HCT116 (cell line): Measurements from ENCODE around the gene RASGEF1C. TPM values are rescaled to one million over a fixed set of nuclear protein-coding genes. Genes with fewer than 3 reads are reported as not detected.

Experiments
- ATAC-seq: fragments of 200-7000 bp; cut with Tn5 transposase; 2 replicates; pipeline ENCODE4 v1.9.1; 2020; ENCODE audit warnings: mild to moderate bottlenecking, moderate library complexity
- Bru-seq: library from RNA; stranded (reverse); fragments of 400-500 nt; gene quantifications from one replicate; lab custom pipeline; 2021; lab: Mats Ljungman, UMichigan
- BruChase-seq, 2 experiments: library from RNA; stranded (reverse); fragments of 400-500 nt; gene quantifications; one replicate each; lab custom pipeline; 2021; lab: Mats Ljungman, UMichigan
- BruUV-seq: library from RNA; stranded (reverse); fragments of 400-500 nt; replicated peaks from 2 replicates; lab custom pipeline; 2021; lab: Mats Ljungman, UMichigan
- CTCF ChIA-PET: fragments of 300-600 bp; sonication (Branson Sonifier 250); formaldehyde crosslinking; loops from one replicate; lab custom pipeline; 2021; ENCODE audit warnings: antibody characterized with exemption; lab: Charles Lee
- POLR2A ChIA-PET: fragments of 300-600, 350-600 bp; sonication (Branson Sonifier 250); formaldehyde crosslinking; loops from one replicate; lab custom pipeline; 2021; ENCODE audit warnings: antibody characterized with exemption; lab: Charles Lee
- RAD21 ChIA-PET, 2 experiments: fragments of 300-600 bp; sonication (Branson Sonifier 250); formaldehyde crosslinking; loops; one replicate each; lab custom pipeline; 2023; ENCODE audit warnings: low total read pairs in 2 of 2; ENCODE audit not compliant: uncharacterized antibody in 2 of 2, unreplicated experiment in 2 of 2, low non-redundant PET in 1 of 2; lab: Charles Lee
- DNase-seq: peaks from one replicate; pipeline ENCODE4 v3.0.0-alpha.2; 2010; ENCODE audit warnings: low read depth, low spot score
- H2AFZ ChIP-seq: fragments of 200-600 bp; shearing (Covaris generic), sonication (generic); 2 replicates; pipeline ENCODE4 v1.6.1; 2017; ENCODE audit warnings: low read depth, mixed run types, mixed read lengths, antibody characterized with exemption, low read length; ENCODE audit not compliant: poor library complexity, severe bottlenecking
- H3K27ac ChIP-seq: 2 replicates; pipeline ENCODE4 v1.5.1; 2012; ENCODE audit warnings: low read depth, low read length
- H3K27me3 ChIP-seq: fragments of 200-600 bp; sonication (generic); 2 replicates; pipeline ENCODE4 v1.6.1; 2016; ENCODE audit warnings: mixed run types, low read length, mixed read lengths; ENCODE audit not compliant: insufficient read depth
- H3K36me3 ChIP-seq, 2 experiments: fragments of 200-500 bp in 1 of 2; fragments of 200-600 bp in 1 of 2; sonication (Bioruptor generic) in 1 of 2; sonication (generic) in 1 of 2; 2 replicates each; pipeline versions ENCODE4 v1.5.1 to v1.6.1; 2014 to 2016; ENCODE audit warnings: low read length in 2 of 2, inconsistent platforms in 1 of 2, mixed read lengths in 1 of 2, mixed run types in 1 of 2; ENCODE audit not compliant: insufficient read depth in 2 of 2, control insufficient read depth in 1 of 2
- H3K4me1 ChIP-seq, 2 experiments: fragments of 200-600 bp in 1 of 2; sonication (generic) in 1 of 2; 2 replicates each; pipeline versions ENCODE4 v1.5.1 to v1.6.1; 2012 to 2017; ENCODE audit warnings: low read length in 2 of 2, inconsistent platforms in 1 of 2, mild to moderate bottlenecking in 1 of 2, mixed read lengths in 1 of 2, mixed run types in 1 of 2, moderate library complexity in 1 of 2; ENCODE audit not compliant: insufficient read depth in 2 of 2, control insufficient read depth in 1 of 2
- H3K4me2 ChIP-seq: fragments of 200-600 bp; sonication (generic); 2 replicates; pipeline ENCODE4 v1.6.1; 2017; ENCODE audit warnings: mixed run types, low read length, mixed read lengths
- H3K4me3 ChIP-seq, 2 experiments: fragments of 200-600 bp in 1 of 2; sonication (generic) in 1 of 2; replicated peaks in 1 of 2; 2 replicates each; pipeline ENCODE4 v1.5.1; 2011 to 2016; ENCODE audit warnings: low read length in 2 of 2, control low read depth in 1 of 2, low read depth in 1 of 2, mild to moderate bottlenecking in 1 of 2, mixed read lengths in 1 of 2, mixed run types in 1 of 2
- H3K79me2 ChIP-seq: fragments of 200-600 bp; sonication (generic); 2 replicates; pipeline ENCODE4 v1.6.1; 2017; ENCODE audit warnings: mild to moderate bottlenecking, mixed run types, low read length, moderate library complexity, mixed read lengths; ENCODE audit not compliant: insufficient read depth
- H3K9ac ChIP-seq: fragments of 200-600 bp; sonication (generic); 2 replicates; pipeline ENCODE4 v1.6.1; 2016; ENCODE audit warnings: low read length, mixed read lengths
- H3K9me2 ChIP-seq: fragments of 200-600 bp; sonication (generic), shearing (Covaris generic); 2 replicates; pipeline ENCODE4 v1.6.1; 2017; ENCODE audit warnings: mixed run types, mild to moderate bottlenecking, moderate library complexity; ENCODE audit not compliant: insufficient read depth
- H3K9me3 ChIP-seq, 2 experiments: fragments of 200-500 bp in 1 of 2; fragments of 200-600 bp in 1 of 2; sonication (Bioruptor generic) in 1 of 2; sonication (generic) in 1 of 2; 2 replicates each; pipeline ENCODE4 v1.6.1; 2014 to 2017; ENCODE audit warnings: low read length in 2 of 2, mixed read lengths in 2 of 2, inconsistent platforms in 1 of 2, low read depth in 1 of 2, mild to moderate bottlenecking in 1 of 2, mixed run types in 1 of 2, moderate library complexity in 1 of 2; ENCODE audit not compliant: control insufficient read depth in 1 of 2, insufficient read depth in 1 of 2
- H4K20me1 ChIP-seq: fragments of 200-600 bp; sonication (generic), shearing (Covaris generic); 2 replicates; pipeline ENCODE4 v1.6.1; 2017; ENCODE audit warnings: mixed run types, mild to moderate bottlenecking, moderate library complexity; ENCODE audit not compliant: insufficient read depth
- ATF3 ChIP-seq: IDR thresholded peaks from 2 replicates; pipeline ENCODE4 v1.6.1; 2012
- CBX3 ChIP-seq: IDR thresholded peaks from 2 replicates; pipeline ENCODE4 v1.6.1; 2012; ENCODE audit warnings: low read depth
- CEBPB ChIP-seq: IDR thresholded peaks from 2 replicates; pipeline ENCODE4 v1.6.1; 2012; ENCODE audit warnings: low read depth
- CTCF ChIP-seq, 3 experiments: fragments of 200-600 bp in 1 of 3; sonication (generic) in 1 of 3; IDR thresholded peaks in 2 of 3; conservative IDR thresholded peaks in 1 of 3; 2 replicates each; pipeline ENCODE4 v1.5.1; 2012 to 2017; ENCODE audit warnings: low read depth in 2 of 3, low read length in 2 of 3, antibody characterized with exemption in 1 of 3, borderline replicate concordance in 1 of 3, control low read depth in 1 of 3, mild to moderate bottlenecking in 1 of 3, mixed read lengths in 1 of 3, mixed run types in 1 of 3, moderate library complexity in 1 of 3; ENCODE audit not compliant: insufficient read depth in 1 of 3
- EGR1 ChIP-seq: IDR thresholded peaks from 2 replicates; pipeline ENCODE4 v1.6.1; 2012; ENCODE audit warnings: low read depth
- EZH2 ChIP-seq: fragments of 200-600 bp; sonication (generic); IDR thresholded peaks from 2 replicates; pipeline ENCODE4 v1.6.1; 2017; ENCODE audit warnings: antibody characterized with exemption, mixed run types
- FOSL1 ChIP-seq: IDR thresholded peaks from 2 replicates; pipeline ENCODE4 v1.6.1; 2012; ENCODE audit warnings: low read depth
- JUND ChIP-seq: IDR thresholded peaks from 2 replicates; pipeline ENCODE4 v1.6.1; 2012
- MAX ChIP-seq: IDR thresholded peaks from 2 replicates; pipeline ENCODE4 v1.6.1; 2012
- POLR2A ChIP-seq: IDR thresholded peaks from 2 replicates; pipeline ENCODE4 v1.7.0; 2011; ENCODE audit warnings: borderline replicate concordance; ENCODE audit not compliant: insufficient read depth, insufficient read length; ENCODE audit errors: extremely low read depth
- POLR2AphosphoS5 ChIP-seq: IDR thresholded peaks from 2 replicates; pipeline ENCODE4 v1.6.1; 2011; ENCODE audit warnings: mild to moderate bottlenecking, low read depth, low read length, moderate library complexity
- RAD21 ChIP-seq: IDR thresholded peaks from 2 replicates; pipeline ENCODE4 v1.6.1; 2012; ENCODE audit warnings: low read depth, mild to moderate bottlenecking
- SIN3A ChIP-seq: IDR thresholded peaks from 2 replicates; pipeline ENCODE4 v1.6.1; 2012; ENCODE audit warnings: low read depth
- SP1 ChIP-seq: IDR thresholded peaks from 2 replicates; pipeline ENCODE4 v1.6.1; 2012; ENCODE audit warnings: low read depth
- SRF ChIP-seq: IDR thresholded peaks from 2 replicates; pipeline ENCODE4 v1.6.1; 2012; ENCODE audit warnings: low read depth
- TCF7L2 ChIP-seq: IDR thresholded peaks from 2 replicates; pipeline ENCODE4 v1.7.0; 2011; ENCODE audit warnings: borderline replicate concordance, inconsistent platforms; ENCODE audit not compliant: insufficient read depth, insufficient read length; ENCODE audit errors: extremely low read depth
- YY1 ChIP-seq: IDR thresholded peaks from 2 replicates; pipeline ENCODE4 v1.6.1; 2011; ENCODE audit warnings: low read length, low read depth, moderate library complexity, mild to moderate bottlenecking; ENCODE audit not compliant: insufficient replicate concordance; ENCODE audit errors: extremely low read depth
- ZBTB33 ChIP-seq: IDR thresholded peaks from 2 replicates; pipeline ENCODE4 v1.6.1; 2011; ENCODE audit warnings: mild to moderate bottlenecking, low read length, moderate library complexity; ENCODE audit not compliant: insufficient replicate concordance; ENCODE audit errors: extremely low read depth
- ZFX ChIP-seq: fragments of 450-650 bp; IDR thresholded peaks from 2 replicates; pipeline ENCODE4 v1.6.1; 2017
- ZNF274 ChIP-seq: fragments of 200-500 bp; sonication (Bioruptor generic); IDR thresholded peaks from 2 replicates; pipeline ENCODE4 v1.6.1; 2014; ENCODE audit warnings: mild to moderate bottlenecking, low read depth, low read length, inconsistent platforms
- intact Hi-C: fragments of 100-400 bp; cut with micrococcal nuclease; formaldehyde crosslinking; loops from 2 replicates; pipeline ENCODE4 v1.10.0; 2022
- long read RNA-seq: library from polyadenylated mRNA; unstranded; transcript quantifications from one replicate; pipeline ENCODE4 v2.0.0, GENCODE V29; 2021; ENCODE audit not compliant: unreplicated experiment
- polyA plus RNA-seq: library from polyadenylated mRNA; unstranded; fragments of >200 nt; gene quantifications from 2 replicates; pipeline ENCODE4 v1.2.1, GENCODE V29; 2012; ENCODE audit warnings: missing spikeins
- total RNA-seq: library from RNA; stranded (reverse); gene quantifications from one replicate; pipeline ENCODE4 v1.2.1, GENCODE V29; 2021; ENCODE audit not compliant: unreplicated experiment

RASGEF1C gene
- 1.2 TPM for total RNA-seq
- polyA plus RNA-seq, result 1.1 and 1.2 TPM in 2 replicates
- Bru-seq, nascent RNA, result percentile 36 among the genes with signal in this experiment
- BruChase-seq, experiment 1, labeled RNA remaining after a 6-hour chase, result percentile 32 among the genes with signal in this experiment
- BruChase-seq, experiment 2, labeled RNA remaining after a 2-hour chase, result percentile 38 among the genes with signal in this experiment
- long read RNA-seq, partial matches to known transcripts, result 1 of 5 reads
- long read RNA-seq, other reads (novel, unspliced or antisense), result 2 of 5 reads

- Histone ChIP-seq H3K4me3 (peak within 1 kb of the TSS; percentile 47 to 60), H3K9me3 (no peaks in the 10 kb centered on the region), H3K27me3 (no peaks in the 10 kb centered on the region), H4K20me1 (no peaks in the 10 kb centered on the region), H3K9me2 (no peaks in the 10 kb centered on the region), H3K4me1 (peaks cover 5 to 14% of the 10 kb centered on the region in 2 experiments; a peak in 3 of 4 replicates), H3K36me3 (no peaks in the 10 kb centered on the region), H3K79me2 (no peaks in the 10 kb centered on the region), H3K9ac (peak within 1 kb of the TSS; percentile 45; the same call in 1 of the 2 replicates), H3K27ac (peak within 1 kb of the TSS; percentile 34; the same call in 1 of the 2 replicates), H3K4me2 (peak within 1 kb of the TSS; percentile 89), H2AFZ (peak within 1 kb of the TSS; percentile 78)
- CTCF ChIA-PET, result interaction anchor here (0.6 to 1.9 kb wide), 9 partner anchors 9 to 397 kb away, joined by 3 to 6 read pairs (median 4); no protein-coding TSS in a partner anchor
- intact Hi-C loops, result loop anchor here (2.0 to 10.0 kb wide), 2 partner anchors 82 to 266 kb away; no protein-coding TSS in a partner anchor
- peak; percentile 93 for ATAC-seq
- no TSS peak for BruUV-seq
- POLR2A ChIA-PET, result no interaction called here
- DNase-seq, result peak; percentile 19
- RAD21 ChIA-PET, result no interaction called here
- TF ChIP-seq ATF3 (no peak), ZBTB33 (no peak), MAX (peak; percentile 39; the same call in 1 of the 2 replicates), POLR2A (no peak), CBX3 (no peak), RAD21 (0 out of 2 replicates have a peak, but pooled peaks have one; percentile 16), JUND (no peak), EGR1 (no peak), SIN3A (no peak), CEBPB (no peak), TCF7L2 (no peak), SRF (no peak), EZH2 (no peak), ZNF274 (no peak), ZFX (0 out of 2 replicates have a peak, but pooled peaks have one; percentile 17), SP1 (no peak), FOSL1 (no peak), YY1 (peak; percentile 39), CTCF (IDR thresholded peaks at IDR 0.05 in 2 of 3, conservative IDR thresholded peaks at IDR 0.05 in 1 of 3; ENCODE audit: borderline replicate concordance in 1 of 3, insufficient read depth in 1 of 3, low read depth in 2 of 3, low read length in 2 of 3) (peak in 2 of 3 experiments; percentile 36 to 37; a peak in 3 of 6 replicates), POLR2AphosphoS5 (peak; percentile 46)
Observed at GRCh38 chr5:180209137-180209581, at the start of gene RASGEF1C. Gene RASGEF1C (minus strand): TSS chr5:180209211. CDS start chr5:180138052, 71,159 bp downstream.
